RWPE1 (cell line): ENCODE measurements around the gene SAMD4A.

Experiments
- CTCF ChIA-PET: fragments of 350-600 bp; sonication (Branson Sonifier 250); formaldehyde crosslinking; extraction: SDS; loops from one replicate; lab custom pipeline; 2021; lab: Yijun Ruan, JAX
- POLR2A ChIA-PET: fragments of 400-600 bp; formaldehyde crosslinking; extraction: SDS; loops from one replicate; lab custom pipeline; 2020; ENCODE audit warnings: antibody characterized with exemption; ENCODE audit not compliant: low non-redundant PET; lab: Yijun Ruan, JAX
- DNase-seq: peaks from one replicate; pipeline ENCODE4 v3.0.0; 2012; ENCODE audit warnings: low spot score
- H3K27ac ChIP-seq: fragments of 450-650 bp; 2 replicates; pipeline ENCODE4 v1.5.1; 2017
- TF ChIP-seq, protein P1 (sequence below): fragments of 450-650 bp; conservative IDR thresholded peaks from 2 replicates; pipeline ENCODE4 v1.5.1; 2017; ENCODE audit warnings: low read depth, mild to moderate bottlenecking

SAMD4A gene

GRCh38 chr14:54839701-54840119 is 272.8 kb downstream of the SAMD4A start:
- no peak for DNase-seq
- TF ChIP-seq, protein P1, sequence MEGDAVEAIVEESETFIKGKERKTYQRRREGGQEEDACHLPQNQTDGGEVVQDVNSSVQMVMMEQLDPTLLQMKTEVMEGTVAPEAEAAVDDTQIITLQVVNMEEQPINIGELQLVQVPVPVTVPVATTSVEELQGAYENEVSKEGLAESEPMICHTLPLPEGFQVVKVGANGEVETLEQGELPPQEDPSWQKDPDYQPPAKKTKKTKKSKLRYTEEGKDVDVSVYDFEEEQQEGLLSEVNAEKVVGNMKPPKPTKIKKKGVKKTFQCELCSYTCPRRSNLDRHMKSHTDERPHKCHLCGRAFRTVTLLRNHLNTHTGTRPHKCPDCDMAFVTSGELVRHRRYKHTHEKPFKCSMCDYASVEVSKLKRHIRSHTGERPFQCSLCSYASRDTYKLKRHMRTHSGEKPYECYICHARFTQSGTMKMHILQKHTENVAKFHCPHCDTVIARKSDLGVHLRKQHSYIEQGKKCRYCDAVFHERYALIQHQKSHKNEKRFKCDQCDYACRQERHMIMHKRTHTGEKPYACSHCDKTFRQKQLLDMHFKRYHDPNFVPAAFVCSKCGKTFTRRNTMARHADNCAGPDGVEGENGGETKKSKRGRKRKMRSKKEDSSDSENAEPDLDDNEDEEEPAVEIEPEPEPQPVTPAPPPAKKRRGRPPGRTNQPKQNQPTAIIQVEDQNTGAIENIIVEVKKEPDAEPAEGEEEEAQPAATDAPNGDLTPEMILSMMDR, result no peak
- H3K27ac ChIP-seq, result no peak overlapping the region
- ChIA-PET POLR2A (no interaction called here), CTCF (interaction anchor here (0.6 kb wide), 1 partner anchor 187 kb away, joined by 3 read pairs; the partner anchor contains the start of gene WDHD1)

- no peak for DNase-seq
- TF ChIP-seq, protein P1, result no peak
- CTCF ChIA-PET, result interaction anchor here (0.6 kb wide), 1 partner anchor 186 kb away, joined by 3 read pairs; the partner anchor contains the start of gene WDHD1
- POLR2A ChIA-PET, result no interaction called here
- H3K27ac ChIP-seq, result no peak overlapping the region
Observed at GRCh38 chr14:54840336-54840735, 273.4 kb downstream of the SAMD4A start.

DNA sequence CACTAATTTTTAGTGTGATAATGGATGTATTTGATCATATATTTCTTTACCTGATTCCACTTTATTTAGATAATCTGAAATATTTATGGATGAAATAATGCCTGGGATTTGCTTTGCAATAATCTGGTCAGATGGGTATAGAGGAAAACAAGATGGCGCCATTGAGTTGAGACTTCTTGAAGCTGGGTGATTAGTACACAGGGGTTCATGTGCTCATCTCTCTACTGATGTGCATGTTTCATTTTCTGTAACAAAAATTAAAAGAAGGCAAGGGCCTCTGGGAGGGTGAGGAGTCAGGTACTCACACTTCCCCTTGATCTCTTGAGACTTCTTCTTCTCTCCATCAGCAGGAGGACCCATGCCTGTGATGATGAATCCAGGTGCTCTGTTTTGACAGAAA is 273.9 kb downstream of the SAMD4A start:
- no peak for DNase-seq
- CTCF ChIA-PET, result no interaction called here
- no peak overlapping the region for H3K27ac ChIP-seq
- TF ChIP-seq, protein P1, result no peak
- POLR2A ChIA-PET, result no interaction called here
